ENCODE data around the gene CREG2.

The CREG2 gene

GRCh38 chr2:101400506-101401325 lies 13.4 kb upstream of the CREG2 start:
- no peak for FAIRE-seq
- DNase-seq (ENCODE audit: insufficient read length, low spot score) = no peak

GRCh38 chr2:101400048-101400447 lies 12.7 kb upstream of the CREG2 start:
- DNase-seq (ENCODE audit: insufficient read length, low spot score) (no peak), FAIRE-seq (no peak)

More at GRCh38 chr2:101400506-101401325, 13.4 kb upstream of the CREG2 start:
- no peak for TF ChIP-seq CTCF (IDR thresholded peaks at IDR 0.05; ENCODE audit: insufficient read depth, missing control alignments)

GRCh38 chr2:101399021-101399799 lies 11.9 kb upstream of the CREG2 start:
- DNase-seq (ENCODE audit: insufficient read length, low spot score) (no peak), FAIRE-seq (no peak)
- TF ChIP-seq CTCF (IDR thresholded peaks at IDR 0.05; ENCODE audit: insufficient read depth, missing control alignments) = no peak

More at GRCh38 chr2:101400048-101400447, 12.7 kb upstream of the CREG2 start:
- no peak for TF ChIP-seq CTCF (IDR thresholded peaks at IDR 0.05; ENCODE audit: insufficient read depth, missing control alignments)

- FAIRE-seq = no peak
These were observed 11.0 kb upstream of the CREG2 start for GRCh38 chr2:101398116-101398821.

GRCh38 chr2:101396316-101396717 lies 9.0 kb upstream of the CREG2 start:
- no peak for TF ChIP-seq CTCF (IDR thresholded peaks at IDR 0.05; ENCODE audit: insufficient read depth, missing control alignments)
- FAIRE-seq (no peak), DNase-seq (ENCODE audit: insufficient read length, low spot score) (no peak)

More at GRCh38 chr2:101398116-101398821, 11.0 kb upstream of the CREG2 start:
- no peak for TF ChIP-seq CTCF (IDR thresholded peaks at IDR 0.05; ENCODE audit: insufficient read depth, missing control alignments)
- DNase-seq (ENCODE audit: insufficient read length, low spot score) = no peak

- no peak for TF ChIP-seq CTCF (IDR thresholded peaks at IDR 0.05; ENCODE audit: insufficient read depth, missing control alignments)
- no peak for FAIRE-seq
- no peak for DNase-seq (ENCODE audit: insufficient read length, low spot score)
These were observed 8.4 kb upstream of the CREG2 start for GRCh38 chr2:101395545-101396315.

Data from D721Med (cell line).